MM.1S (cell line): ENCODE data around the gene PLEKHG1.

Experiments
- DNase-seq: peaks from one replicate; pipeline ENCODE4 v3.0.0-alpha.2; 2015
- H2AFZ ChIP-seq: fragments of 300-600 bp; sonication (generic); 2 replicates; pipeline ENCODE4 v1.6.0; 2016; ENCODE audit warnings: antibody characterized with exemption, low read length
- H3F3A ChIP-seq: fragments of 300-600 bp; sonication (generic); 2 replicates; pipeline ENCODE4 v1.6.1; 2016; ENCODE audit warnings: mild to moderate bottlenecking, antibody characterized with exemption, low read length, moderate library complexity, mixed read lengths; ENCODE audit not compliant: insufficient read depth
- H3K27ac ChIP-seq: fragments of 300-600 bp; sonication (generic); 2 replicates; pipeline ENCODE4 v1.5.1; 2016; ENCODE audit warnings: mild to moderate bottlenecking, low read length
- H3K27me3 ChIP-seq: fragments of 300-600 bp; sonication (generic); replicated peaks from 2 replicates; pipeline ENCODE4 v1.6.0; 2016; ENCODE audit warnings: low read length; ENCODE audit not compliant: insufficient read depth
- H3K36me3 ChIP-seq: fragments of 300-600 bp; sonication (generic); replicated peaks from 2 replicates; pipeline ENCODE4 v1.6.1; 2016; ENCODE audit warnings: mild to moderate bottlenecking, low read length, mixed read lengths; ENCODE audit not compliant: insufficient read depth
- H3K4me1 ChIP-seq: fragments of 300-600 bp; sonication (generic); 2 replicates; pipeline ENCODE4 v1.6.1; 2016; ENCODE audit warnings: low read length, mixed read lengths
- H3K4me2 ChIP-seq: fragments of 300-600 bp; sonication (generic); 2 replicates; pipeline ENCODE4 v1.6.0; 2016; ENCODE audit warnings: low read depth, low read length
- H3K4me3 ChIP-seq: fragments of 300-600 bp; sonication (generic); 2 replicates; pipeline ENCODE4 v1.5.1; 2016; ENCODE audit warnings: low read length, mixed read lengths
- H3K79me2 ChIP-seq: fragments of 300-600 bp; sonication (generic); 2 replicates; pipeline ENCODE4 v1.6.1; 2016; ENCODE audit warnings: mixed run types, low read length, mixed read lengths
- H3K9ac ChIP-seq: fragments of 300-600 bp; sonication (generic); 2 replicates; pipeline ENCODE4 v1.6.1; 2016; ENCODE audit warnings: low read length, mixed read lengths
- H3K9me2 ChIP-seq: fragments of 300-600 bp; sonication (generic); replicated peaks from 2 replicates; pipeline ENCODE4 v1.6.1; 2016; ENCODE audit warnings: mild to moderate bottlenecking, low read length, mixed read lengths; ENCODE audit not compliant: insufficient read depth
- H3K9me3 ChIP-seq: fragments of 300-600 bp; sonication (generic); replicated peaks from 2 replicates; pipeline ENCODE4 v1.6.1; 2016; ENCODE audit warnings: mild to moderate bottlenecking, low read length, mixed read lengths; ENCODE audit not compliant: insufficient read depth
- H4K20me1 ChIP-seq: fragments of 300-600 bp; sonication (generic); 2 replicates; pipeline ENCODE4 v1.6.1; 2016; ENCODE audit warnings: mild to moderate bottlenecking, low read length, moderate library complexity, mixed read lengths; ENCODE audit not compliant: insufficient read depth
- CTCF ChIP-seq: fragments of 300-600 bp; sonication (generic); IDR thresholded peaks from 2 replicates; pipeline ENCODE4 v1.5.1; 2016; ENCODE audit warnings: antibody characterized with exemption, low read length, mixed read lengths
- EZH2 ChIP-seq: fragments of 300-600 bp; sonication (generic); optimal IDR thresholded peaks from 2 replicates; pipeline ENCODE3; 2017; ENCODE audit warnings: low read depth, mild to moderate bottlenecking, antibody characterized with exemption, low read length, mixed read lengths
- EZH2phosphoT487 ChIP-seq: fragments of 300-600 bp; sonication (generic); IDR thresholded peaks from 2 replicates; pipeline ENCODE4 v1.6.1; 2018; ENCODE audit warnings: antibody characterized with exemption, low read length

PLEKHG1 gene

GRCh38 chr6:150631984-150632642 lies 32.4 kb downstream of the PLEKHG1 start:
- H3K4me1 ChIP-seq: peaks cover 3% of the 10 kb centered on the region; the same call in 1 of the 2 replicates

GRCh38 chr6:150632785-150633485 lies 33.2 kb downstream of the PLEKHG1 start:
- Histone ChIP-seq H3K27me3 (no peaks in the 10 kb centered on the region; the same call in 1 of the 2 replicates), H3K9me3 (no peaks in the 10 kb centered on the region), H3F3A (no peaks in the 10 kb centered on the region), H3K4me1 (peaks cover 3% of the 10 kb centered on the region; the same call in 1 of the 2 replicates), H3K9me2 (no peaks in the 10 kb centered on the region), H3K4me3 (no peak overlapping the region; the same call in 1 of the 2 replicates), H3K4me2 (peak overlapping the region; percentile 49; the same call in 1 of the 2 replicates), H3K9ac (no peak overlapping the region), H4K20me1 (no peaks in the 10 kb centered on the region), H3K27ac (no peak overlapping the region), H2AFZ (peak overlapping the region; percentile 3; the same call in 1 of the 2 replicates), H3K36me3 (no peaks in the 10 kb centered on the region), H3K79me2 (no peaks in the 10 kb centered on the region)
- TF ChIP-seq EZH2 (no peak), EZH2phosphoT487 (no peak), CTCF (no peak)
- peak; percentile 20 for DNase-seq

More at GRCh38 chr6:150631984-150632642, 32.4 kb downstream of the PLEKHG1 start:
- no peaks in the 10 kb centered on the region for H3K9me2 ChIP-seq
- no peaks in the 10 kb centered on the region for H3K9me3 ChIP-seq
- DNase-seq: no peak
- no peak overlapping the region for H3K4me3 ChIP-seq
- no peaks in the 10 kb centered on the region for H4K20me1 ChIP-seq
- H3K27ac ChIP-seq: no peak overlapping the region
- no peak overlapping the region; the same call in 1 of the 2 replicates for H2AFZ ChIP-seq
- H3K79me2 ChIP-seq: no peaks in the 10 kb centered on the region
- no peak for TF ChIP-seq EZH2phosphoT487
- TF ChIP-seq EZH2: no peak
- no peak for TF ChIP-seq CTCF
- H3K36me3 ChIP-seq: no peaks in the 10 kb centered on the region
- H3K9ac ChIP-seq: no peak overlapping the region
- no peaks in the 10 kb centered on the region for H3F3A ChIP-seq
- H3K4me2 ChIP-seq: peak overlapping the region; percentile 49; the same call in 1 of the 2 replicates
- H3K27me3 ChIP-seq: no peaks in the 10 kb centered on the region; the same call in 1 of the 2 replicates

- no peak for TF ChIP-seq CTCF
- no peak for TF ChIP-seq EZH2
- TF ChIP-seq EZH2phosphoT487: no peak
- Histone ChIP-seq H3K4me3 (no peak overlapping the region), H3K79me2 (no peaks in the 10 kb centered on the region), H2AFZ (no peak overlapping the region), H3K4me2 (no peak overlapping the region), H3K4me1 (peaks cover 3% of the 10 kb centered on the region; the same call in 1 of the 2 replicates), H3K27me3 (no peaks in the 10 kb centered on the region; the same call in 1 of the 2 replicates), H4K20me1 (no peaks in the 10 kb centered on the region), H3K9me2 (no peaks in the 10 kb centered on the region), H3K27ac (no peak overlapping the region), H3K36me3 (no peaks in the 10 kb centered on the region), H3K9me3 (no peaks in the 10 kb centered on the region), H3F3A (no peaks in the 10 kb centered on the region), H3K9ac (no peak overlapping the region)
- DNase-seq: no peak
Measured at GRCh38 chr6:150633486-150633834, 33.8 kb downstream of the PLEKHG1 start.
